C4-2B (cell line): ENCODE results near the gene ITGB3BP.

Experiments used
- H3K27ac ChIP-seq: fragments of 450-650 bp; 2 replicates; pipeline ENCODE4 v1.5.1; 2017
- ZFX ChIP-seq: fragments of 450-650 bp; IDR thresholded peaks from 2 replicates; pipeline ENCODE4 v1.6.1; 2017
- TF ChIP-seq, protein P1 (sequence below): fragments of 450-650 bp; conservative IDR thresholded peaks from 2 replicates; pipeline ENCODE4 v1.5.1; 2017; ENCODE audit warnings: mild to moderate bottlenecking

Gene ITGB3BP

DNA sequence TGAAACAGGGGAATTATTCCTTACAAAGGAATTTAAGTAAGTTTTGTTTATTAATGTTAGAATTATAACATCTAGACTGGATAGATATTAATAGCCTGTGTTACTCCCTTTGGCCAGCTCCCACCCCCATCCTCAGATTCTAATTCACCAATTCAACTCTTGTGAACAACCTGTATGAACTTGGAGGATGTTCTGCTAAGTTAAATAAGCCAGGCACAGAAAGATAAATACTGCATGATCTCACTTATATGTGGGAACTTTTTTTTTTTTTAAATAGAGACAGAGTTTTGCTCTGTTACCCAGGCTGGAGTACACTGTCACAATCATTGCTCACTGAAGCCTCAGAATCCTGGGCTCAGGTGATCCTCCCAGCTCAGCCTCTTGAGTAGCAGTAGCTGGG, 32.5 kb upstream of the ITGB3BP start:
- H3K27ac ChIP-seq: no peak overlapping the region; the same call in 1 of the 2 replicates
- TF ChIP-seq, protein P1, sequence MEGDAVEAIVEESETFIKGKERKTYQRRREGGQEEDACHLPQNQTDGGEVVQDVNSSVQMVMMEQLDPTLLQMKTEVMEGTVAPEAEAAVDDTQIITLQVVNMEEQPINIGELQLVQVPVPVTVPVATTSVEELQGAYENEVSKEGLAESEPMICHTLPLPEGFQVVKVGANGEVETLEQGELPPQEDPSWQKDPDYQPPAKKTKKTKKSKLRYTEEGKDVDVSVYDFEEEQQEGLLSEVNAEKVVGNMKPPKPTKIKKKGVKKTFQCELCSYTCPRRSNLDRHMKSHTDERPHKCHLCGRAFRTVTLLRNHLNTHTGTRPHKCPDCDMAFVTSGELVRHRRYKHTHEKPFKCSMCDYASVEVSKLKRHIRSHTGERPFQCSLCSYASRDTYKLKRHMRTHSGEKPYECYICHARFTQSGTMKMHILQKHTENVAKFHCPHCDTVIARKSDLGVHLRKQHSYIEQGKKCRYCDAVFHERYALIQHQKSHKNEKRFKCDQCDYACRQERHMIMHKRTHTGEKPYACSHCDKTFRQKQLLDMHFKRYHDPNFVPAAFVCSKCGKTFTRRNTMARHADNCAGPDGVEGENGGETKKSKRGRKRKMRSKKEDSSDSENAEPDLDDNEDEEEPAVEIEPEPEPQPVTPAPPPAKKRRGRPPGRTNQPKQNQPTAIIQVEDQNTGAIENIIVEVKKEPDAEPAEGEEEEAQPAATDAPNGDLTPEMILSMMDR: no peak
- no peak for TF ChIP-seq ZFX

DNA sequence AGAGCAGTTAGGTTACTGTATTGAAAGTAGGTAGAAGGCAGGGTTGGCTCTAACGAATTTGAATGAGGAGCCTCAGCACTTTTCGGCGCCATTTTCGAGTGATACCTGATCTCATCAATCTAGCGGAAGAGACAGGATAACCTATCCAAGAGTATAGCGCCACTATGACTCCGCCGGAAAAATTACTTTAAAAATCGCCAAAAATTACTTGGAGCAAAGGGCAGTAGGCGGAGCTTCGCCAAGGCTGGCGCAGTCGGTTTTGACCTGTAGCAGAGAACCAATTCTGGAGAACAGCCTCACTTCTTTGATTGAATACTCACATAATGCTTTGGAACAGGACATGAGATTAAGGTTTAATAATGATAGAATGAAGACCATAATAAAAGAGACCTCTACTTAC, 25.9 kb upstream of the ITGB3BP start:
- TF ChIP-seq ZFX: no peak
- TF ChIP-seq, protein P1: no peak
- H3K27ac ChIP-seq: no peak overlapping the region

DNA sequence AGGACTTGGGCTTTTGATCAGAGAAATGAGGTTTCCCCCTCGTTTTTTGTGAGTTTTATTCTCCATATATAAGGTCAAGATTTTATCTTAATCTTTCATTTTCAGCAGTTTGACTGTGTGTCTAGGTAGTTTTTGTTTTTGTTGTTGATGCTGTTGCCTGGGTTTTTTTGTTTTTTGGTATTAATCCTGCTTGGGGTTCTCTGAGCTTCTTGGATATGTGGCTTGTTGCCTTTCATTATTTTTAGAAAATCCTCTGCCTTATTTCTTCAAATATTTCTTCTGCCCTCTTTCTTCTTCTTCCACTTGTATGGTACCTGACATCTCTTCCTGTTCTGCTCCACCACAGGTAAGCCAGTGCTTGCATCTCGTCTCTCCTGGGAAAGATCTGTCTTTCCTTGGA, 25.3 kb upstream of the ITGB3BP start:
- peak overlapping the region; percentile 60; the same call in 1 of the 2 replicates for H3K27ac ChIP-seq

DNA sequence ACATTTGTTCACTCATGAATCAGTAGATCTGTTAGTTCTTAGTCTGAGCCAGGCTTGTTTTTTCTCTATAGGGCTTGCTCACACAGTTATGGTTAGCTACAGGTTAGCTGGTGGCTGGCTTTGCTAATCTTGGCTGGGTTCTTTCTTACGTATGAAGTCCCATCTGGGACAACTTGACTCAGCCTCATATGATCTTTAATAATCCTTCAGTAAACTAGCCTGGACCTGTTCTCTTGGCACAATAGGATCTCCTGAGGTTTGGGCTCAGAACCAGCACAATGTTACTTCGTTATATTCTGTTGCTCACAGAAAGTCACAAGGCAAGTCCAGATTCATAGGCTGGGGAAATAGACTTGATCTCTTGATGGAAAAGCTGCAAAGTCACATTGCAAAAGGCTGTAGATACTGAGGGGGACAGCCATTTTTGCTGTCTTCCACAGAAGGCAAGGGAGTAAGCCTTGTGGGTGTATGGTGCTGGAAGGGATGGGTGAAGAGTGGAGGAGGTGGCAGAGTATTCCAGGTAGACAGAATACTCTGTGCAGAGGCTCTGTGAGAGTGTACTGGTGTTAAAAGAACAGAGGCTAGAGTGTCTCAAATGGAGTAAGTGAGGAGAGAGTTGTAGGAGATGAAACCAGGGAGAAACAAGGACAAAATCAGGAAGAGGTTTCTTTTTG, 24.7 kb upstream of the ITGB3BP start:
- peak overlapping the region; percentile 60; the same call in 1 of the 2 replicates for H3K27ac ChIP-seq
- TF ChIP-seq, protein P1: no peak
- no peak for TF ChIP-seq ZFX

More for the DNA sequence above, 25.3 kb upstream of the ITGB3BP start:
- TF ChIP-seq, protein P1: no peak
- TF ChIP-seq ZFX: no peak

DNA sequence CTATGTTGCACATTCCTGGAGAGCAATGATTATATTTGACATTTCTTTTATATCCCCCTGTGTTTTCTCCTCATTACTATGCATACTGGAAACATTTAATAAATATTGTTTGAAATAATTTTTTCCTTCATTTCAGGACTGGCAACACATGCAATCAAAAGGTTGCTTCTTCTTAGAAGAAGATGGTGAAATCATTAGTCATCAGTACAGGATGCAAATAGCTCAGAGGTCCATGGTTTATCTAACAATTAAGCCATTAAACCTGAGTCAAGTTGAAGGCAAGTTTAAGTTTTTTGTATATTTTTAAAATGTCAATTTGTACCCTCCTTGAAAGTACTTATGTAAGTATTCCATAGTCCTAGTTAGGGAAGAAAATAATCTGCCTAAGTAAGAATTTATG, 22.8 kb upstream of the ITGB3BP start:
- TF ChIP-seq ZFX: no peak
- TF ChIP-seq, protein P1: no peak
- no peak overlapping the region for H3K27ac ChIP-seq

DNA sequence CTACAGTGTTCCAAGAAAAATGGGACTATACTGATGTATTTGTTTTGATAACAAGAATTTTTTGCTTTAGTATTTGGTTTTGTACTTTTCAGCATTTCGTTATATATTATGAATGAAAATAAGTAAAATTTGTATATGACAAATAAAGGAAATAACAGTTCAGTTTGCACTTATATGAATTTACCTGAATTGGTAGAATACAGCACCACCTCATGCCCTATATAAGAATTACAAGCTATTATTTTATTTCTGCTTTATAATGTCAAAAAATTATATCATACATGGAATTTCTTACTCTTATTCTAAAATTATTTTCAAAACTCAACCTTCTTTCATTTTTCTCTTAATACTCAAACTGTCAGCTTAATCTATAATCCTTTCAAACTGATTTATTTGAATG, 14.9 kb upstream of the ITGB3BP start:
- no peak overlapping the region for H3K27ac ChIP-seq
- TF ChIP-seq, protein P1: peak; percentile 79
- no peak for TF ChIP-seq ZFX

DNA sequence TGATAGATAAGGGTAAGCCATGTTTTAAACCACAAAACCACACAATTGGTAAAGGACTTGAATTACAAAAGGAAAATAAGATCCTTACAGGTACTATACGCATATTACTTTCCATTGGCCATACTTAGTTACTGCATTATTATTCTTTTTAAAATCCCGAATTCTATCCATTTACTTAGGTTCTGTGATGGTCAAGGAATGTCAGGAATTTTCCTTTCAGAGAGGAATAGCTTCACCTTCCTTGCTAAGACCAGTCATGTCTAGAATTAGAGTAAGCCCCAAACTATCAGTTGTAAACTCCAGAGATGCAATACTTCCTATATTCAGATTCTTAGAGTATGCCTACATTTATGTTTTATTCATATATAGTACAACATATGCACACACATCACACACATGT, 14.0 kb upstream of the ITGB3BP start:
- TF ChIP-seq, protein P1: no peak
- TF ChIP-seq ZFX: no peak
- H3K27ac ChIP-seq: no peak overlapping the region
